Loucy (cell line): ENCODE data around the gene DHRSX.

Source experiments
- H2AFZ ChIP-seq: fragments of 200-600 bp; sonication (generic); 2 replicates; pipeline ENCODE4 v1.6.0; 2016; ENCODE audit warnings: antibody characterized with exemption, mild to moderate bottlenecking, low read length, moderate library complexity
- H3F3A ChIP-seq: fragments of 200-600 bp; 2 replicates; pipeline ENCODE4 v1.6.0; 2016; ENCODE audit warnings: antibody characterized with exemption, low read depth, mild to moderate bottlenecking
- H3K27me3 ChIP-seq: fragments of 200-600 bp; sonication (generic); 2 replicates; pipeline ENCODE4 v1.6.1; 2014; ENCODE audit warnings: low read length, mild to moderate bottlenecking; ENCODE audit not compliant: insufficient read depth, poor library complexity, severe bottlenecking
- H3K36me3 ChIP-seq: fragments of 200-600 bp; sonication (generic); 2 replicates; pipeline ENCODE4 v1.6.1; 2016; ENCODE audit warnings: low read length; ENCODE audit not compliant: insufficient read depth
- H3K4me1 ChIP-seq: fragments of 200-600 bp; sonication (generic); 2 replicates; pipeline ENCODE4 v1.5.1; 2014; ENCODE audit warnings: low read length, mild to moderate bottlenecking; ENCODE audit not compliant: insufficient read depth, poor library complexity, severe bottlenecking
- H3K4me2 ChIP-seq: fragments of 200-600 bp; sonication (generic); 2 replicates; pipeline ENCODE4 v1.6.0; 2014; ENCODE audit warnings: antibody characterized with exemption, low read length, low read depth, mild to moderate bottlenecking; ENCODE audit not compliant: poor library complexity, severe bottlenecking
- H3K4me3 ChIP-seq: fragments of 200-600 bp; sonication (generic); 2 replicates; pipeline ENCODE4 v1.5.1; 2014; ENCODE audit warnings: low read length, mild to moderate bottlenecking, mixed read lengths; ENCODE audit not compliant: poor library complexity, severe bottlenecking
- H3K79me2 ChIP-seq: fragments of 200-600 bp; sonication (generic); 2 replicates; pipeline ENCODE4 v1.6.1; 2014; ENCODE audit warnings: low read length; ENCODE audit not compliant: insufficient read depth
- H3K9ac ChIP-seq: fragments of 200-600 bp; sonication (generic); 2 replicates; pipeline ENCODE4 v1.6.0; 2014; ENCODE audit warnings: mild to moderate bottlenecking, low read depth, low read length, moderate library complexity; ENCODE audit not compliant: poor library complexity, severe bottlenecking
- H3K9me2 ChIP-seq: fragments of 200-600 bp; sonication (generic); replicated peaks from 2 replicates; pipeline ENCODE4 v1.6.1; 2016; ENCODE audit warnings: low read depth, low read length, mixed read lengths
- H3K9me3 ChIP-seq: fragments of 200-600 bp; sonication (generic); 2 replicates; pipeline ENCODE4 v1.6.1; 2014; ENCODE audit warnings: mild to moderate bottlenecking, antibody characterized with exemption, low read length, low read depth; ENCODE audit not compliant: insufficient read depth
- H4K20me1 ChIP-seq: fragments of 200-600 bp; sonication (generic); 2 replicates; pipeline ENCODE4 v1.6.0; 2014; ENCODE audit warnings: antibody characterized with exemption, low read length, mild to moderate bottlenecking; ENCODE audit not compliant: insufficient read depth, poor library complexity, severe bottlenecking
- CTCF ChIP-seq: fragments of 200-600 bp; sonication (generic); conservative IDR thresholded peaks from 2 replicates; pipeline ENCODE4 v1.5.1; 2014; ENCODE audit warnings: mild to moderate bottlenecking, antibody characterized with exemption, low read length
- EZH2phosphoT487 ChIP-seq: fragments of 200-600 bp; IDR thresholded peaks from 2 replicates; pipeline ENCODE4 v1.6.1; 2018; ENCODE audit warnings: antibody characterized with exemption, mild to moderate bottlenecking, moderate library complexity, borderline replicate concordance

The DHRSX gene

GRCh38 chrX:2449135-2449886 lies 51.5 kb downstream of the DHRSX start:
- Histone ChIP-seq H3K27me3 (no peaks in the 10 kb centered on the region), H4K20me1 (no peaks in the 10 kb centered on the region), H2AFZ (no peak overlapping the region), H3K4me2 (no peak overlapping the region), H3K9me3 (no peaks in the 10 kb centered on the region), H3K4me3 (no peak overlapping the region), H3K79me2 (no peaks in the 10 kb centered on the region), H3K36me3 (no peaks in the 10 kb centered on the region), H3K4me1 (no peaks in the 10 kb centered on the region), H3K9me2 (no peaks in the 10 kb centered on the region), H3K9ac (no peak overlapping the region), H3F3A (no peaks in the 10 kb centered on the region)
- TF ChIP-seq EZH2phosphoT487: no peak
- no peak for TF ChIP-seq CTCF

- H2AFZ ChIP-seq: no peak overlapping the region
- H3K9me3 ChIP-seq: no peaks in the 10 kb centered on the region
- no peaks in the 10 kb centered on the region for H4K20me1 ChIP-seq
Measured at GRCh38 chrX:2447484-2447883, 53.3 kb downstream of the DHRSX start.

GRCh38 chrX:2446815-2447214 lies 54.0 kb downstream of the DHRSX start:
- Histone ChIP-seq H3K9me3 (no peaks in the 10 kb centered on the region), H4K20me1 (no peaks in the 10 kb centered on the region), H3K4me1 (no peaks in the 10 kb centered on the region), H3F3A (no peaks in the 10 kb centered on the region), H3K4me2 (no peak overlapping the region), H3K27me3 (no peaks in the 10 kb centered on the region), H3K4me3 (no peak overlapping the region), H3K79me2 (no peaks in the 10 kb centered on the region), H3K36me3 (no peaks in the 10 kb centered on the region), H3K9ac (no peak overlapping the region), H2AFZ (no peak overlapping the region), H3K9me2 (no peaks in the 10 kb centered on the region)
- TF ChIP-seq CTCF: no peak
- no peak for TF ChIP-seq EZH2phosphoT487

More at GRCh38 chrX:2447484-2447883, 53.3 kb downstream of the DHRSX start:
- Histone ChIP-seq H3K79me2 (no peaks in the 10 kb centered on the region), H3K9me2 (no peaks in the 10 kb centered on the region), H3K9ac (no peak overlapping the region), H3F3A (no peaks in the 10 kb centered on the region), H3K4me3 (no peak overlapping the region), H3K36me3 (no peaks in the 10 kb centered on the region), H3K4me2 (no peak overlapping the region), H3K27me3 (no peaks in the 10 kb centered on the region), H3K4me1 (no peaks in the 10 kb centered on the region)
- no peak for TF ChIP-seq EZH2phosphoT487
- TF ChIP-seq CTCF: no peak
